ENCODE measurements around the gene OVAAL. TPM values are rescaled to one million over a fixed set of nuclear protein-coding genes. Genes with fewer than 3 reads are reported as not detected.

Gene OVAAL
- total RNA-seq, 2 experiments from 2014 or later: not detected

DNA sequence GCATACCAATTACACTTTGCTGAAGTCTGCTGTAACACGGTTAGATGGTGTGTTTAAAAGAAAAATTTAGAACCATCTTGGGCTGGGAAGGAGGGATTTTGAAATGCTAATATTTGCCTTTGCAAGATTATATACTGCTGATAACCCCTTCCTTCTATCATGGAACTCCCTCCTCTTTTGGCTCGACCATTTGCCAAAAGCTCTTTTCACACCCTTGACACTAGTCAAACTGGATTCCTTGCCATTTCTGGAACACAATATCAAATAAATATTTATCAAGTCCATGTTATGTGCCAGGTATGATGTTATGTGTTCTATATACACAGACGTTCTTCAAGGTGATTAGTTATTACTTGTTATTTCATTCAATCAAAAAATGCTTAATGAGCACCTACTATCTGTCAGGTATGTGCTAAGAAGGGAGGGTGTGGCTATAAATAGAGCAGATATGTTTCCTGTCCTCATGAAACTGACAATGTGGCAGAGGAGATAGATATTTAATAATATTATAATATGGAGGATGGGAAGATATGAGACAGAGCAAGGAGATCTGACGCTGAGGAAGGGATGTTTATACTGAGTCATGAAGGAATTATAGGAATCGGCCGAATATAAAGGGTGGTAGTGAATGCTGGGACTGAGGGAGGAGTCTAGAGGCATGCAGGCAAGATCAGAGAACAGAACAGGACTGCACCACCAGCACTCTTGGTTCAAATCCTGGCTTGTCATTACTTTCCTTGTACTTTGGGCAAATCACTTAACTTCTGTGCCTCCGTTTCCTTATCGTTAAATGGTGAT lies 56.9 kb downstream of the OVAAL start:
- POLR2A ChIA-PET: no interaction called here
- no peak for DNase-seq
- no peak overlapping the region for H3K27ac Mint-ChIP-seq
- CTCF ChIA-PET: no interaction called here
- ATAC-seq: no peak
- peaks cover 4% of the 10 kb centered on the region for H3K4me1 Mint-ChIP-seq (ENCODE audit: low read depth)
- no peaks in the 10 kb centered on the region for H3K36me3 Mint-ChIP-seq (ENCODE audit: low read depth)
- H3K4me3 Mint-ChIP-seq: no peak overlapping the region
- peaks cover 2% of the 10 kb centered on the region for H3K27me3 Mint-ChIP-seq (ENCODE audit: low read depth)
- no peaks in the 10 kb centered on the region for H3K9me3 Mint-ChIP-seq (ENCODE audit: insufficient read depth)

Other genes starting within 250 kb of the OVAAL start
- 10 to 100 TPM; 35.7 to 37.7 TPM for gene ACBD6, start 56.4 kb upstream of the OVAAL start, total RNA-seq
- gene XPR1, start 73.1 kb downstream of the OVAAL start, total RNA-seq: 10 to 100 TPM; 17.7 to 20.9 TPM